Measurements from ENCODE around the gene CHCHD3.
"Not testable (repeated sequence)": the region's sequence is repeated elsewhere in the genome, so short reads cannot be mapped to it uniquely, and the experiment has no call there.

Gene CHCHD3

DNA sequence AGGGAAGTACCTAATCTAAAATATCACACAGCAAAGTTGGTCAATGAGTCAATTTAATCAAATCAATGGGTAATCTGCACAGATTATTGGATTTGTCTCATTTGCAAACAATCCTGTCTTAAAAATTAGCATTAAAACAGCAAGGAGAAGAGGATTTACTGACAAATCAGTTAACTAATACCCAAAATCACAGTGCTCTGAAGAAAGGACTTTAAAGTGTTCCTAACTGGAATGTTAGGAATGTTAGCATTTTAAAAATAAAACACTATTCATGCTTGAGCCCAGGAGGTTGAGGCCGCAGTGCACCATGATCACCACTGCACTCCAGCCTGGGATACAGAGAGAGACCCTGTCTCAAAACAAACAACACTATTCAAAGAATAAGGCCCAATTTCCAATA lies 83.1 kb downstream of the CHCHD3 start:
- DNase-seq, result no peak

DNA sequence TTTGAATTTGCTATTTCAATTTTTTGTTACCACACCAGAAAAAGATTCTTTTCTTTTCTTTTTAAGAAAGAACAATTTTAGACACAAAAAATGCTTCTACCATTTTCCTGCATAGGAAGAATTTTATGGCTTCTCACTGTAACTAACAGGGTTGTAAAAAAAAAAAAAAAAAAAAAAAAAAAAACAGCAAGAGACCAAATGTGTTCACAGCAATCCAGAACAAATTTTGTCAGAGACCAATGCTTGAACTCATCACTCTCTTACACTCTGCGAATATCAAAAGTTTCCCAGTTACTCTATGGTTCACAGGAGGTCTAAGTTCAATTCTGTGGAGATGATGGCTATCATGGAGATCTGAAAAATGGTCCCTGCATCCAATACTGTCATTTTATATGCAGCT lies 84.4 kb downstream of the CHCHD3 start:
- DNase-seq, result no peak

DNA sequence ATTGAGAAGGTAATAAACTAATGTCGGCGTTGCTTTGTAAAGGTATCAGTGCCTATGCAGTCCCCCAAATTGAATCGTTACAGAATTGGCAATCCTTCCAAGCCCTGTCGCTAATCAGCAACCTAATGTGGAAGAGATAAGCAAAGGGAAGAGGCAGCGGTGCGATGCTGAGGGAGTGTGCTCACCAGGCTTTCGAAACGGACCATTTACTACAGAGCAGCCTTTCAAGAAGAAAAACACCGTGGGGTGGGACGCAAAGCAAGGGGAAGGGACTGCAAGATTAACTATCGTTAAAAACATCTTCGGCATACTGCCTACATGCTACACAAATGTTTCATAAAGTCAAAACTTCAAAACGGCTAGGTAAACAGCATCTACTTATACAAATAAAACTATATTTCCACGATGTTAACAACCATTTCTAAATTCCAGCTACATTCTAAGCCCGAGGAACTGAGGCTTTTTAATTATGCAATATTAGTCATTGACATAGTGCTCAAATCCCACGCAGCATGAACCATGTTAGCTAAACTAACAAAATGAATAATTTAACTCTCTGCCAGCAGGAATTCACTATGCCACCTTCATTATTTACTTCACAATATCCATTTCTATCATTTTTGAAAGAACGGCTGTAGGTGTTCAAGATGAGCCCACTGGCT lies 85.2 kb downstream of the CHCHD3 start:
- DNase-seq, result no peak

DNA sequence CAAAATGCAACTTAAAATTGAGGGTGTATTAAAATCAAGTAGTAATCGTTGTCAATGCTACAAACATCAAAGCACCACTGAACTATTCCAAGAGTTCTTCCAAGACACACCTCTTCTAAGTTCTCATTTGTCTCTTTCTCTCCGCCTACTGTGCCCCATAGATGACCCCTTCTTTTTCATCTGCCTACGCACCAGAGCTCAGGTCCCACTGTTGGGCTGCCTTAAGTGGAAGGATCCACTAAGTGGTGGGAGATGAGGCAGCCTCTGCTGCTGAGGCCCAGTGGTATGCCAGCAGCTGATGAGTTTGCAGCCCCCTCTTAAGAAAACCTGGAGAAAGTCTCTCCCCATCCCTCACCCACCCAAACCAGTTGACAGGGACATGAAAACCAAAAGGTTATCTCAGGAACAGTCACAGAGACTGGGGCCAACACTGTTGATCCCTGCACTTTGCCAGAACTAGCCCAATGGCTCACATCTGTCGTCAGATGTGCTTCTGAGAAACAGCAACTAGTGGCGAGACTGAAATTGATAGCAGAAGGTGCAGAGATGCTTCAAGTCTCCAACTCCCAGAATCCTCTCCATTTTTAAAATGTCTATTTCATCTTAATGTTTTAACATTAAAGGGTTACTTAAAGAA lies 88.4 kb downstream of the CHCHD3 start:
- DNase-seq, result no peak

DNA sequence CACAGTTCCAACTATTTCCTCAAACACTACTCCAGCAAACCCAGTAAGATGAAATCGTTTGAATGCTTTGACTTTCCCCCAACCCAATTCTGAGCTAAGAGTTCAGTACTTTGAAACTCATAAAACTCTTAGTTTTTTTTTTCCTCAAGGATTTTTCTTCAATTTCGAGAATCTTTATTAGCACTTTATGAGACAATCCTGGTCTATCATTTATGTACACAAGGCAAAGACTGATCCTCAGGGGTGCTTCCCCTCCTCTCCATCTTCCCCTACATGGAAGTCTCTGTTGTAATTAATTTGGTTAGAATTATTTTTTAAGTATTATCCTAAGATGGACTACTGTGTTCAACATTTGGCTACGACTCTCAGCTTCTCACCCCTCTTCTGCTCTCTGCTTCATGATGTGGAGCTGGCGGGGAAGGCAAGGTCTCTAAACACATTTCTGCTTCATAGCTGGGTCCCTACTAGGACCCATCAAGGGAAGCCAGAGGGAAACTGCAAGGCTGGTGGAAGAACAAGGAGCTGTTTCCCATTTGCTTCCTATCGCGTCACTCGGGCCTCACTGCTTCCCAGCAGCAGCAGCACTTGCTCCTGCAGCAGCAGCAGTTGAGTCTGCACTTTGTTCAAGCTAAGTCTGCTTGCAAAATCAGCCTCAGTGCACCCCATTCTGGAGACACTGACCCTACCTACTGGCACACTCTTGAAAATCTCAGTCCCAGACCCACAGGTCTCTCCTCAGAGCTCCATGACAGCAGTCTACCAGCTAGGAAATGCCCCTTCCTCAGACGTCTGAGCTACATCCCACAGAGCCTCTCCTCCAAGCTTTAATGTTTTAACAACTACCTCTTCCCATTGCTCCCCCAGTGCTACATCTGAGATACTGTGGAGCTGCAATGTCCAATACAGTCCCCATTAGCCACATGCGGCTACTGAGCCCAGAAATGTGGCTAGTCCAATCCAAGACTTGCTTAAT lies 90.0 kb downstream of the CHCHD3 start:
- no peak for DNase-seq

DNA sequence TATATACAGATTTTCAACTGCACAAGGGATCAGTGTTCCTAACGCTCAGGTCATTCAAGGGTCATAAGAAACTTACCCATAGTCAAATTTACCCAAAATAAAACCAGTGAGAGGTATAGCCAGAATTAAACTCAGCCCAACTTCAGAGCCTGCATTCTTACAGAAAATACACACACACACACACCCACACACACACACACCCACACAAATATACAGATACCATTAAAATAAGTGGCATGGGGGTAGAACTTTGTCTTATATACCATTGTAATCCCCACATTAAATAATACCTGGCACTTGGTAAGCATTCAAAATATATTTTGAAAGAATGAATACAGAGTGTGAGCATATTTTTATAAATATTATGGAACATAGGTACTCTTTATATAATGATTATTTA lies 93.8 kb downstream of the CHCHD3 start:
- DNase-seq, result no peak

DNA sequence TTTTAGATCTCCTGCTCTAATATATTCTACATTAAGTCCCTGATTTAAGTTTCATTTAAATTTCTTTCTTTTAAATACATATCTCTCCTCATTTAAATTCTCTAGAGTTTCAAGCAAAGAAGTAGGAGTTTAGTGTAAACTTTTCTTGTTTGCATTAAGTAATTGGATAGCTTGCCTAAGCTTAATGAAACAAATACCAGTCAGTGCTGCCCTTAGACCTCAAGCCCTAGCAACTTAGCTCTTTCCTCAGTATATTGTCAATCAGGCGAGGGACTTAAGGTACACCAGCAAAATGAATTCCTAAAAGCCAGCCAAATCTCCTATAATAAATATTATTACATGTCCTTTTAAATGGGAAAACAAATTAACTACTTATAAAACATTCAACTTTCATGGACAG lies 101.5 kb downstream of the CHCHD3 start:
- DNase-seq, result no peak

DNA sequence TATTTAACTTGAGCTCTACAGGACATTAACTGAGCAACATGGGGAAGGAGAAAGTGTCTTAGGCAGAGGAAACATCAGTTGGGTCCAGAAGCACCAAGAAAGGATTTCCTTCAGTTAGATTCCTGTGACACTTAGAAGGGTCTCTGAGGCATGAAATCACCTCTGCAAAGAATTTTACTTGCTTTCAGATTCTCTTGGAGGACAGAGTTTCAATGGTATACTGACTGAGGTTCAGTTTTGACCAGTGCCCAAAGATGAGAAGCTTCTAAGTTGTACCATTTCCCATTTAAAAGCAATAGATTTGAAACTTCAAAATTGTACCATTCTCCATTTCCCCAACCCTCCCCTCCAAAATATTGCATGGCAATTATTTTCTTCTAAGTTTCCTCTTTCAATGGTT lies 102.4 kb downstream of the CHCHD3 start:
- DNase-seq, result no peak

DNA sequence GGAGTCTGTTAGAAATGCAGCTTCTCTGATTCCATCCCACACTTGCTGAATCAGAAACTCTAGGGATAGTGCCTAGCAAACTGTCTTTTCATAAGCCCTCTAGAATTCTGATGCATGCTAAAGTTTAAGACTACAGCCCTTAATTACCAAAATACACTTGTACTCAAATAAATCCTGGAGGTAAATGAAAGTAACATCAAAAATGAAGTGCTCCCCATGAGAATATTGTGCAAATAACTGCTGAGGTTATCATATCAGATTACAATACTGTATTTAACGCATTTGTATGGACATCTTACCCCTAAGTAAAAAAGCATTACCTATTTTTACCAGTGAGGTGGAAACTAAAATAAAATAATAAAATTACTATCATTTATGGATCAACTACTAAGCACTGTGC lies 104.7 kb downstream of the CHCHD3 start:
- no peak for DNase-seq

DNA sequence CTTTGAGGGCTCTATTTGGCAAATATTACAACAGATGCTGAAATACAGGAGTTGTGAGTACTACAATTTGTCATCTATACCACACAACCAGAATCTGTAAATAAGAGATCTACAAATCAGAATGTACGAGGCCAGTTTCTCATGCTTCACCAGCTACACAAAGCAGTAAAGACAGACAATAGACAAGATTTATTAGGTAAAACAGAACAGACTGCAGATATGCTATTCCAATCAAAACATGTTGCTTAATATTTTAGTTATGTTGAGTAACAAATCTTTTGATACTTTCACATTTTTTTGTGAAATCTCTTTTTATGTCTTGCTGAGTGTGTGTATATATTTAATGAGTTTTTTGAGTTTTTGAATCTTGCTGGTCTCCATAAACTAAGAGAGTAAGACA lies 109.1 kb downstream of the CHCHD3 start:
- no peak for DNase-seq

DNA sequence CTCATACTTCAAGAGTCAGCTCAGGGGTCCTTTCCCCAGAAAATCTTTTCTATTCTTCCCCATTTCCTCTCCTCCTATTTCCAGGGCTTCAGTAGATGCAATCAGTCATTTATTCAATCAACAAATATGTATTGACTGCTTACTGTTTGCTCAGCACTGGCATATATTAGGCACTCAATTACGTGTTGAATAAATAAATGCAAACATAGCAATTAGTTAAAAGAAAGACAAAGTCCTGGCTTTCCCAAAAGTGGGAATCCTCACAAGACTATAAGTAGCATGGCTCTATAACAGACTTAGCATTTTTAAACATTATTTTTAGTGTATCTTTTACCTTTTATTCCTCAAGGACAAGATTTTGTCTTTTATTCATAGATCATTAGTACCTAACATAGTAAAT lies 111.6 kb downstream of the CHCHD3 start:
- DNase-seq, result no peak

DNA sequence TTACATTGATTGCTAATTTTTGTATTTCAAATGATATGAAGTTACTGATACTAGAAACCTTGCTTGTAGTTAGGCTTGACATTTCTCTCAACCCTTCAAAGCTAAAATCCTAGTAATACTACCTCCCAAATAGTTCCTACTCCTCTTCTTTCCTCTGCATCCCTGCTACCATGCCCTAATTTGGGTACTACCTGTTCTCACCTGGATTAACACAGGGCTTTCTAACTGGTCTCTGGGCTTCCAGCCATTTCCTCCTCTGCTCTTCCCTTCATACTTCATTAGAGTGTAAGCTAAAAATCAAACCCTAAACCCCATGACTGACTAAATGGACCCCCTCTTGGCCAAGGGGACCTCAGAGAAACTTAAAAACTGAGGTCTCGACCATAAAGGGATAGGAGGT lies 112.4 kb downstream of the CHCHD3 start:
- no peak for DNase-seq

DNA sequence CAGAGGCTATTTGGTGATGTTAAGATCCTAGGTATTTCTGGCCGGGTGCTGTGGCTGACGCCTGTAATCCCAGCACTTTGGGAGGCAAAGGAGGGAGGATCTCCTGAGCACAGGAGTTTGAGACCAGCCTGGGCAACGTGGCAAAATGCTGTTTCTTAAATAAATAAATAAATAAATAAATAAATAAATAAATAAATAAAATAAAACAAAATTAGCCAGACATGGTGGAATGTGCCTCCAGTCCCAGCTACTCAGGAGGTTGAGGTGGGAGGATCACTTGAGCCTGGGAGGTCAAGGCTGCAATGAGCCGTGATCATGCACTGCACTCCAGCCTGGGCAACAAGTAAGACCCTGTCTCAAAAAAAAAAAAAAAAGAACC lies 114.4 kb downstream of the CHCHD3 start:
- not testable (repeated sequence) for DNase-seq

DNA sequence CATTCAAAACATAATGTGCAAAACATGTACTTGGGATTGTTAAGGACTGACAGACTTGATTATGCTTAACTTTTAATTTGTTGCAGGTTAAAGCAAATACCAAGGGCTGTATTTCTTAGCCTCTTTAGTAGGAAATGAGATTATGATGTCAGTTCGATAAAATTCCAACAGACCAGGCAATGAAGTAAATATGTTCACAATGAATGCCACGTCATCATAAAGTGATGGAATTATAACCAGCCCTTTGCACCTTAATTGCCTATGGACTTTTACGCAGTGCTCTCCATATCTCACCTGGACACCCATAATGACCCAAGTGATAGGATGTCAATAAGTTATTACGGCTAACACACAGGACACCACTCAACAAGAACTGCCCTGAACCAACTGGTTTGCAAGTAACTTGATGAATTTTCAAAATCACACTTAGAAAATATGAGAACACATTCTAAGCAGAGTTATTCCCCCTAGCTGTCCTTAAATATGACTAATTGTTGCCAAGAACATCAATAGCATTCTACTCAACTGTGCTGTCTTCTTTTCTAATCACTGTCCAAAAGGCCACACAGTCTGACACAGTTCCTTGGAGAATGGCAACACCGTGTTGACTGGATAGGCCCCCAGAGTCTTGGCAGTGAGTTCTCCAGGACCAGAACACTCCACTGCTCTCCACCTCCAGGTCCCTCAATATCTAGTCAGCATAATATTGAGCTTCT lies 115.0 kb downstream of the CHCHD3 start:
- no peak for DNase-seq

DNA sequence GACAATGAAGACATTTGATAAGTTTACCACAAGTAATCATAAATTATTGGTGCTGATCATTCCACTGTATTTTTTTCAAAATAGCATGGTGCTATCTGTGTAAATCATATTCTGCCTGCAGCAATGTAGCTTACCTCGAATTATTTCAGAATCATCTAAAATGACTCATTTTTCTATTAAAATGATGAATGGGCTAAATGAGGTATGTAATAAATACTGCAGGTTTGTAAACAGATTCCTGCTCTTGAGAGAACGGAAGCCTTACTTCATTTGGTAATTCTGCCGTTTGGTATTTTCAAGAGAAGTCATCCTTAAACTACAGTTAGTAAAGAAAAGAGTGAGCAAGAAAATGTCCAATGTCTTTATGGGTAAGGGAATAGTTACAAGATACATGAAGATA lies 115.9 kb downstream of the CHCHD3 start:
- DNase-seq, result no peak

DNA sequence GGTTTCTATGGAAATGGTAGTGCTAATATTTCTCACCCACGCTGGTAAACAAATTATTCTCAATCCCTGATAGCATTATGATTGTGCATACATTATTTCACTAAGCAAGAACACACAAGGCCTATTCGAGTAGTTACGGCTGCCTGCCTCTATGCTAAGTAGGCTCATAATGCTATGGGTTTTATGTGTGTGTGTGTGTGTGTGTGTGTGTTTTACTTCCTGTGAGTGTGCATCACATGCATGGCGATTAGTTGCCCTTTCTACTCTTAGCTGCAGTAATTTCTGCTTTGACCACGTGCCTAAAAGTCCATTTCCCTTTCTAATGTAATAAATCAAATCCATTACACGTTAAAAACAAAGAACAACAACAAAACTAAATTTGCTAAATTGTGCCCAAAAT lies 117.0 kb downstream of the CHCHD3 start:
- no peak for DNase-seq

DNA sequence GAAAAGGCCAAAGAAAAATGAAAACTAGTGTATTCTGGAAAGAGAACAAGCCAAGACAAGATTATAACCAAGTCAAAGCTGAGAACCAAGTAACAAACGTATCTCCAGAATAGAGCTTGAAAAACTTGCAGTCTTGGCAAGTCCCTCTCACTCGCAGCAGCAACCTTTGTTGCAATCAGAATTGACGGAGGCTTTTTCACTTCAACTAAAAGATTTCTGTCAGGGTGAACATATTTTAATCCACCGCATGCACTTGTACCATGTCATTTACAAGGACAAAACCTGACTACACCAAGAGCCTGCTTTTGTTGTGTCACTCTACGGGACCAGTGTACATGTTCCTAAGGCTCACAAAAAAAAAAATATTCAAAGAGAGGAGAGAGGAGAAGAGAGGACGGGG lies 122.0 kb downstream of the CHCHD3 start:
- no peak for DNase-seq

DNA sequence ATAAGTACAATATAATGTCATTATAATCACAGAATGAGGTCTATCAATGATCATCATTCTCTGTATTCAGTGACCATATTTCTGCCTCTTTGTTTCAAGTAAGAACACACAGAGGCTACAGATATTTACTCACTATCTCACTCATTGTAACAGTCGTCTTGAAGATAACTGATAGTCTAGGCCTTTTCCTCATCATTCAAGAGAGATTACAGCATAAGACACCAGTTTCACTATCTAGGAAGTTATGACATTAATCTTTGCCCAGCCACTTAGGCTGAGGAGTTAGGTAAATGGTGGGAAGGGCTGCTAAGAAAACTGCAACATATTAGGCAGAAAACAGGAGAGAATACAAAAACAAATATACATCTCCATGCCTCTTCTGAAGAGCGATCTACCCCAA lies 125.3 kb downstream of the CHCHD3 start:
- no peak for DNase-seq

DNA sequence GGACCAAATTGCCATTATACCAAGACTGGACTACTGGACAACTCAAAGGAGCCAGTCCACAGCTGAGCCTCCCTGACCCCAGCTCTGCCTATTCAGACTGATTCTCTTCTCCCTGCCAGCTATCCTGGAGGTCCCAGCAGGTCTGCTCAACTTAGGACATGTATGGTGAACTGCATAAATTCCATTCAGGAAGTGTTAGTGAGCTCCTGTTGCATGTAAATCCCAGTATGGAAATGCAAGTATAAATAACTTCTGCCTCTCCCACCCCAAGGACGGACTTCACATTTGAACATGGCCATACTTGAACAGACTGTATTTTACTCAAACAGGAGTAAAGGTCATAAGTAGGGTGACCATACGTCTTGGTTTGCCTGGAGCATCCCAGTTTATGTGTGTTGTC lies 128.4 kb downstream of the CHCHD3 start:
- DNase-seq, result no peak

DNA sequence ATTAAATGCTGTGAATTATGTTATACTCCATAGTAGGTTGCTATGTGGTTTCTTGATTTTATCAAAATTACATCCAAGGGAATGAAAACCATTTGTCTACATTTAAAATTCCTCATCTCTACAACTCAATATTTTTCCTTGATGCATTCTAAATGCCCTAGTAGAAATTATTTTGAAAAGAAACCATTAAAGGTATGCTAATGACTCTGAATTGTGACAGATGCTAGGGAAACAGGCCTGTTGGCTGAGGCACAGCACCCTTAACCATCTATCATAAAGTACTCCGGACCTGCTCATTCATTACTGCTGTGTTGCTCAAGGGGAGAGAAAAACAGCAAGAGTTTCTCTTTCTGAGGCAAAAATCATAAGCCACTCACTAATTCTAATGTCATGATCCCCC lies 131.2 kb downstream of the CHCHD3 start:
- no peak for DNase-seq

DNA sequence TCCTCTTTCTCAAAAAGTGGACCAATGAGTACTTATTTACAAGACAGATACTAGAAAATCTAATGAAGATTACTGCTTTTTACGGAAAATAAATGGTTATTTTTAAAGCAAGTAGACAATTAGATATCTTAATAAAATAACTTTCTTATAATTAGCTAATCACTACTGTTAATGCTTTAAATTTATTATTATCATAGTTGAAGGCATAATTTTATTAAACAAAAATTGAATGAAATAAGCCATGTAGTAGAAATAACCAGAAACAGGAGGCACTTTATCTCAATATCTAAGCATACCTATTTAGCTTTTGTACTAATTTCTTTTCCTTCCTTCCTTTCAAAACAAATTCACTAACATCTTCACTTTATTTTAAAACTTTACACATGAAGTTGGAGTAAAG lies 134.9 kb downstream of the CHCHD3 start:
- no peak for DNase-seq

DNA sequence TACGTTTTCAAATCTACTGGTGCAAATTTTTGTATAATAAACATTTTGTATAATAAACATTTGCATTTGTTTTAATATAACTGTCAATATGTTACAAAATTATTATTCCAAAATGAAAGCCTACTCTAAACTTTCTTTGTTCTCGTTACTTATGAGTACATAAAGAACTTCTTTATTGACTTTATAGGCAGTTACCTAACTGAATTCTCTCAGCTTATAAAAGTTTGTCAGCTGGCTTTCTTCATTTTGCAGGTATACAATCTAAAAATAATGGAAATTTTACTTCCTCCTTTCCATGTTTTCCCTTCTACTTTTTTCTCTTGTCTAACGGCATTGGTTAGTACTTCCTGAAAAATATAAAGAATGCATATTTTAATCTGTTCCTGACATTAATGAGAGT lies 137.1 kb downstream of the CHCHD3 start:
- DNase-seq, result no peak

DNA sequence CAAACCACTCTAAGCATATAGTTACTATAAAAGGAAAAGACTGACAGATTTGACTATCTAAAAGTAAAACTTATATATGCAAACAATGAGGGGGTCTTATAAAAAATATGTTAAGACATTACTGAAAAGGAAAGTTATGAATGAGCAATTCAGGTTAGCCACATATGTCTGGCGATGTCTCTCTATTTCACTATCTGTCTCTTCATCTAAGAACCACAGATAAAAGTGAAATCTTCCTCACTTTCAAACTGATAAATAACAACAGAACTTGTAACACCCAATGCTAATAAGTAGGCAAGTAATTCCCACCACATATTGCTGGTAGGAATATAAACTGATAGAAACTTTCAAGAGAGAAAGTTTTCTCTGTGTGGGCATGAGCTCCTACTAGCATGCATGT lies 138.2 kb downstream of the CHCHD3 start:
- DNase-seq, result no peak

Data from activated CD8-positive, alpha-beta memory T cell treated with anti-CD3 and anti-CD28 coated beads for 24 hours (primary cell).